Cortex of kidney (tissue), 1 donor: ENCODE results near the gene GABRA4.

ENCODE experiments used
- DNase-seq: peaks from one replicate; lab custom pipeline; 2025; lab: John Stamatoyannopoulos, UW

GABRA4 gene

GRCh38 chr4:46927201-46927600 is 66.2 kb downstream of the GABRA4 start:
- DNase-seq: no peak

- no peak for DNase-seq
Observed at GRCh38 chr4:46924789-46925529, 68.4 kb downstream of the GABRA4 start.

GRCh38 chr4:46922205-46922604 is 71.2 kb downstream of the GABRA4 start:
- DNase-seq: no peak

- no peak for DNase-seq
Observed at GRCh38 chr4:46909078-46909477, 84.3 kb downstream of the GABRA4 start, which contains the start of gene COX7B2. Gene COX7B2, minus strand, starts transcription at chr4:46909245. Its CDS starts 174,053 bp downstream, at chr4:46735192.

- DNase-seq: no peak
Observed at GRCh38 chr4:46908148-46908547, 85.2 kb downstream of the GABRA4 start.

GRCh38 chr4:46900082-46900481 is 93.3 kb downstream of the GABRA4 start:
- no peak for DNase-seq

GRCh38 chr4:46894826-46895225 is 98.6 kb downstream of the GABRA4 start:
- DNase-seq: no peak

GRCh38 chr4:46890056-46890455 is 103.3 kb downstream of the GABRA4 start:
- no peak for DNase-seq

GRCh38 chr4:46889410-46889809 is 104.0 kb downstream of the GABRA4 start:
- no peak for DNase-seq

- no peak for DNase-seq
Observed at GRCh38 chr4:46886711-46887110, 106.7 kb downstream of the GABRA4 start.

GRCh38 chr4:46878641-46879040 is 114.7 kb downstream of the GABRA4 start:
- DNase-seq: no peak

- DNase-seq: no peak
Observed at GRCh38 chr4:46874811-46875210, 118.6 kb downstream of the GABRA4 start.

- DNase-seq: no peak
Observed at GRCh38 chr4:46870411-46870810, 123.0 kb downstream of the GABRA4 start.
